Glomerular visceral epithelial cell (primary cell): Measurements from ENCODE around the gene IFIT2.
"Not testable (repeated sequence)": the region's sequence is repeated elsewhere in the genome, so short reads cannot be mapped to it uniquely, and the experiment has no call there.

ENCODE experiments used
- DNase-seq: peaks from one replicate; pipeline ENCODE4 v3.0.0-alpha.2; 2016; ENCODE audit errors: extremely low spot score

Gene IFIT2

GRCh38 chr10:89308266-89308665 is 6.4 kb downstream of the IFIT2 start:
- DNase-seq: no peak

DNA sequence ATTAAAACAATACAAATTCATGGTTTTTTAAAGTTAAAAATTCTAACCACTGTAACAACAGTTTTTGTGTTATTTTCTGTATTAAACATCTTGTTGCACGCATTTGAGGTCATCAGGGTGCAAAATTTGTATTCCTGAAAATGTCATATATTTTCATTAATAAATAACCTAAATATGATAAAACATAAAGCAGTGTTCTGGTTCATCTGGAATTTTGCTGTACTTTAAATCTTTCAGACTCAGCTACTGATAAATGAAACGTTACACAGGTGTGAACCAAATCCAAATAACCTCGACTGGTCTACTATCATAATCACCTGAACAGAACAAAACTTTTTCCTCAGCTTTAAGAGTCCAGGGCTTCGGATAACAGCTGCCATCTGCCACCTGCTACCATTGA is 6.9 kb downstream of the IFIT2 start:
- no peak for DNase-seq

- DNase-seq: no peak
These were observed 7.6 kb downstream of the IFIT2 start for GRCh38 chr10:89309156-89310055.

DNA sequence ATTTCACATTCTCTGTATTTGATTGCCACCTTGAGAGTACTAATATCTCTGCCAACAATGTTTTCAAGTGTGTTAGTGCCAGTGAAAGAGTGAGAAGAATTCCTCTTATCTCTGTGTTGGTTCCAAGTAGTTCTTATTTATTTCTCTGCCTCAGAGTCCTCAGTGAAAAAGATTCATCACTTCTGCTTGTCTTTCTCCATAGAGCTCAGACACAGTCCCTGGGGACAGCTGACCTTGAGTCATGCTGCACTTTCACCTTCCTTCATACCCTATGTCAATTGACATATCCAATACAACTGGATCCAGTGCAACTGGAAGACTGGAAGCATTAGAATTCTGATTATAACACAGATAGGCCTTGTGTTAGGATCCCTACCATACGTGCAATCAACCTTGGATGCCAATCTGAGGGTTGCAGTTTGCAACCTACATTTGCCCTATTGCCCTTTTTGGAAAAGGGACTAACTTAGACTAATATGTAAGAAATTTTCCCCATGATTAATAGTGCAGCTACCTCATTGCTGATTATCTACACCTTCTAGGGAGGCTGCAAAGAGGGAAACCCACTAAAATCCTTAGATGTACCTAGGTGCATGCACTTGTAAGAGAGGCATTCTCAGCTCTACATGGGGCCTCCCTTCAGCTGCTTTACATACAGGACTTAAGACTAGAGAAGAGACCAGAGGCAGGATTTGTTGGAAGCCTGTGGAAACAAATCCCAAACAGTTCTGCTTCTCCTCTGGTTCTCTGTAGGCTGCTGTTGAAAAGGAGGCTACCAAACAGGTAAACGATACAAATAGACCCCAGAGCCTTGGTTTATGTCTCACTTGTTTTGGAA is 8.4 kb downstream of the IFIT2 start:
- no peak for DNase-seq

GRCh38 chr10:89312973-89313372 is 11.1 kb downstream of the IFIT2 start:
- no peak for DNase-seq

- no peak for DNase-seq
These were observed 12.8 kb downstream of the IFIT2 start for GRCh38 chr10:89314676-89315075.

GRCh38 chr10:89318047-89318446 is 16.2 kb downstream of the IFIT2 start:
- not testable (repeated sequence) for DNase-seq

DNA sequence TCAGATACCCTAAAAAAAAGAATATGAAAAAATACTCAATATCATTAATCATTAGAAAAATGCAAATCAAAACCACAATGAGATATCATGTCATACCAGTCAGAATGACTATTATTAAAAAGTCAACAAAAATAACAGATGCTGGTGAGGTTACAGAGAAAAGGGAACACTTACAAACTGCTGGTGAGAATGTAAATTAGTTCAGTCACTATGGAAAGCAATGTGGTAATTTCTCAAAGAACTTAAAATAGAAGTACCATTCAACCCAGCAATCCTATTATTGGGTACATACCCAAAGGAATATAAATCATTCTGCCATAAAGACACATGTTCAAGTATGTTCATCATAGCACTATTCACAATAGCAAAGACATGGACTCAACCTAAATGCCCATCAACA is 23.2 kb downstream of the IFIT2 start:
- DNase-seq: not testable (repeated sequence)

GRCh38 chr10:89325856-89326255 is 24.0 kb downstream of the IFIT2 start:
- DNase-seq: not testable (repeated sequence)

GRCh38 chr10:89327803-89328441 is 26.1 kb downstream of the IFIT2 start, which contains the start of gene IFIT3:
TSS of gene IFIT3 (plus strand) at chr10:89327997. CDS start at chr10:89328074, 77 bp downstream.
- DNase-seq: peak; percentile 82

DNA sequence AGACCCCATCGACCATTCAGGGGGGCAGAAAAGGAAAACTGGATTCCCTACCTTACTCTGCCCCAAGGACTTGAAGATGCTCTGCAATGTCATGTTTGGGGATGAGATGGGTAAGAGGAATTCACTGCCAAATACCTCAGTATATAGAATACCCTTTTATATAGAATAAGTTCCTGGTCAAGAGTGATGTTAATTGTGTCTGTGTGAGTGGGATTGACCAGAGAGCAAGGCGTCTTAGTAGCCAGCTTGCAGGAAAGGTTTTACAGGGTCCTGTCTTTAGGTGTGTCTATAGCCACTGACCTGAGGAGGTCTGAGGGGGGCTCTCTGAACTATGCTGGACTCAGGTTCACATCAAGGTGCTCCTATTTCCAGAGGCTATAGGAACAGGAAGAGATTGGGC is 27.3 kb downstream of the IFIT2 start:
- no peak for DNase-seq

DNA sequence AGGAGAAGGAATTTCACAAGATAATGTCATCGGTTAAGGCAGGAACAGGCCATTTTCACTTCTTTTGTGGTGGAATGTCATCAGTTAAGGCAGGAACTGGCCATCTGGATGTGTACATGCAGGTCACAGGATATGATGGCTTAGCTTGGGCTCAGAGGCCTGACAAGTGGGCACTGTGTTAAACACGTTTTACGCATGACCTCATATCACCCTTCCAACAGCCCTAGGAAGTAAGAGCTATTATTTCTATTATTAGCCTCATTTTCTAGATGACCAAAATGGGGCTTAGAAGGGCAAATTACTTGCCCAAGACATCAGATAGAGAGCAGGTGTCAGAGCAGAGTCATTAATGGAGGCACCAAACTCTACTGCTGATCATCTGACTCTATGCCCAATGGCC is 28.2 kb downstream of the IFIT2 start:
- peak; percentile 34 for DNase-seq

GRCh38 chr10:89330537-89331212 is 28.8 kb downstream of the IFIT2 start:
- DNase-seq: peak; percentile 25

DNA sequence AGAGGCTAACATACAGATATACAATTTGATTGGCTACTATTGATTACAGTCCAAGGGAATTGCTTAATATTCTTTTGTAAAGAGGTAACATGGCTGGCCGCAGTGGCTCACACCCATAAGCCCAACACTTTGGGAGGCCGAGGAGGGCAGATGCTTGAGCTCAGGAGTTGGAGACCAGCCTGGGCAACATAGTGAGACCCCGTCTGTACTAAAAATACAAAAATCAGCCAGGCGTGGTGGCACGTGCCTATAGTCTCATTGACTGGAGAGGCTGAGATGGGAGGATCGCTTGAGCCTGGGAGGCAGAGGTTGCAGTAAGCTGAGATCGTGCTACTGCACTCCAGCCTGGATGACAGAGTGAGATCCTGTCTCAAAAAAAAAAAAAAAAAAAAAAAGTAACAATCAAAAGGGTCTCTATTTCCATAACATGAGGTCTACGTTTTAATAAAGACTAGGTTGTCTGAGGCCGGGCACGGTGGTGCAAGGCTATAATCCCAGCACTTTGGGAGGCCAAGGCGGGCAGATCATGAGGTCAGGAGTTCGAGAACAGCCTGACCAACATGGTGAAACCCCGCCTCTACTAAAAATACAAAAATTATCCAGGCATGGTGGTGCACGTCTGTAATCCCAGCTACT is 29.8 kb downstream of the IFIT2 start:
- not testable (repeated sequence) for DNase-seq

DNA sequence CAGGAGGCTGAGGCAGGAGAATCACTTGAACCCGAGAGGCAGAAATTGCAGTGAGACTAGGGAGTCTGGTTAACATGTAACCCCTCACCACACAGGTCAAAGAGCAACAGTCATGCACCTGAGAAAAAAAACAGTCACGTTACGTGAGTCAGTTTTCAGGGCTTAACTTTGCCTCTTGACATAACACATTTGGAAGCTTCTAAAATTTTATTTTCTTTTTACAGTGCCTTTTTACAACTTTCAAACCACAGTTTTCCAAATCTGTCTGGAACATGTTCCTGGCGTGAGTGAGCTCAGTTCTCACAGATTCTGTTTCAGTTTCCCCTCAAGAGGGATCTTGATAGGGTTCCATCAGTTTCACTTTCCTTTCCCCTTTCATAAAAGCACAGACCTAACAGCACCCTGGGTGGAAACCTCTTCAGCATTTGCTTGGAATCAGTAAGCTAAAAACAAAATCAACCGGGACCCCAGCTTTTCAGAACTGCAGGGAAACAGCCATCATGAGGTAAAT is 30.3 kb downstream of the IFIT2 start:
- peak; percentile 71 for DNase-seq

GRCh38 chr10:89335226-89335625 is 33.4 kb downstream of the IFIT2 start:
- DNase-seq: no peak

- no peak for DNase-seq
These were observed 34.4 kb downstream of the IFIT2 start for GRCh38 chr10:89336241-89336640.

DNA sequence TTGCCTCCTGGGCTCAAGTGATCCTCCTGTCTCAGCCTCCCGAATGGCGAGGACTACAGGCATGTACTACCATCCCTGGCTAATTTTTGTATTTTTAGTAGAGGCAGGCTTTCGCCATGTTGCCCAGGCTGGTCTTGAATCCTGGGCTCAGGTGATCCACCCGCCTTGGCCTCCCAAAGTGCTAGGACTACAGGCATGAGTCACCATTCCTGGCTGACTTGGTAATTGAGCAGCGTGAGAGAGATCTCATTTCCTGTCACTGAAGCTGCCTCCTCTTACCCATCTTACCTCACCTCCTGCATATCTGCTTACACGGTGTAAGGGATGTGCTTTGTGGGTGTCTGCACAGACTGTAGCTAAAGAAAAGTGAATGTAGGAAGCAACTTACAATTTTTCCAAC is 35.6 kb downstream of the IFIT2 start:
- DNase-seq: peak; percentile 89

GRCh38 chr10:89338713-89339112 is 36.9 kb downstream of the IFIT2 start:
- no peak for DNase-seq

DNA sequence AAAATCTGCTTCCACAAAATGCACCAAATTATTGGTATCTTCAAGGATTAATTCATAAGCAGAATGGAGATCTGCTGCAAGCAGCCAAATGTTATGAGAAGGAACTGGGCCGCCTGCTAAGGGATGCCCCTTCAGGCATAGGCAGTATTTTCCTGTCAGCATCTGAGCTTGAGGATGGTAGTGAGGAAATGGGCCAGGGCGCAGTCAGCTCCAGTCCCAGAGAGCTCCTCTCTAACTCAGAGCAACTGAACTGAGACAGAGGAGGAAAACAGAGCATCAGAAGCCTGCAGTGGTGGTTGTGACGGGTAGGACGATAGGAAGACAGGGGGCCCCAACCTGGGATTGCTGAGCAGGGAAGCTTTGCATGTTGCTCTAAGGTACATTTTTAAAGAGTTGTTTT is 38.0 kb downstream of the IFIT2 start:
- DNase-seq: no peak

- DNase-seq: no peak
These were observed 39.8 kb downstream of the IFIT2 start for GRCh38 chr10:89341649-89342048.
